ENCODE measurements around the gene CST9L. TPM values are rescaled to one million over a fixed set of nuclear protein-coding genes. Genes with fewer than 3 reads are reported as not detected.

Gene CST9L
- total RNA-seq, 2 experiments from 2014 or later: not detected

GRCh38 chr20:23526850-23527249 lies 41.4 kb downstream of the CST9L start:
- CTCF ChIA-PET (ENCODE audit: unreplicated experiment): no interaction called here

GRCh38 chr20:23524146-23524545 lies 44.1 kb downstream of the CST9L start:
- Histone ChIP-seq H3K4me3 (ENCODE audit: low read depth, low read length, poor library complexity, severe bottlenecking) (no peak overlapping the region), H3K79me2 (ENCODE audit: insufficient read depth, low read depth, low read length) (no peaks in the 10 kb centered on the region), H3K9me2 (ENCODE audit: insufficient read depth, low read length) (no peaks in the 10 kb centered on the region), H4K20me1 (ENCODE audit: insufficient read depth, low read length) (no peaks in the 10 kb centered on the region), H3K9me3 (ENCODE audit: low read length) (no peaks in the 10 kb centered on the region), H2AFZ (ENCODE audit: low read length) (no peak overlapping the region), H3K27ac (ENCODE audit: low read depth, low read length, poor library complexity, severe bottlenecking) (no peak overlapping the region), H3K4me1 (ENCODE audit: insufficient read depth, low read length, poor library complexity, severe bottlenecking) (no peaks in the 10 kb centered on the region), H3K4me2 (ENCODE audit: low read length) (no peak overlapping the region), H3K36me3 (ENCODE audit: insufficient read depth, low read length) (no peaks in the 10 kb centered on the region)
- intact Hi-C loops (cut with micrococcal nuclease; ENCODE audit: unreplicated experiment): no loop called here
- CTCF ChIA-PET (ENCODE audit: unreplicated experiment): no interaction called here
- no peak for DNase-seq (ENCODE audit: low spot score)
- no TSS peak for BruUV-seq (replicated peaks)
- no peak for TF ChIP-seq EZH2phosphoT487 (IDR thresholded peaks at IDR 0.05; ENCODE audit: borderline replicate concordance, low read depth, low read length)
- TF ChIP-seq, protein P1, sequence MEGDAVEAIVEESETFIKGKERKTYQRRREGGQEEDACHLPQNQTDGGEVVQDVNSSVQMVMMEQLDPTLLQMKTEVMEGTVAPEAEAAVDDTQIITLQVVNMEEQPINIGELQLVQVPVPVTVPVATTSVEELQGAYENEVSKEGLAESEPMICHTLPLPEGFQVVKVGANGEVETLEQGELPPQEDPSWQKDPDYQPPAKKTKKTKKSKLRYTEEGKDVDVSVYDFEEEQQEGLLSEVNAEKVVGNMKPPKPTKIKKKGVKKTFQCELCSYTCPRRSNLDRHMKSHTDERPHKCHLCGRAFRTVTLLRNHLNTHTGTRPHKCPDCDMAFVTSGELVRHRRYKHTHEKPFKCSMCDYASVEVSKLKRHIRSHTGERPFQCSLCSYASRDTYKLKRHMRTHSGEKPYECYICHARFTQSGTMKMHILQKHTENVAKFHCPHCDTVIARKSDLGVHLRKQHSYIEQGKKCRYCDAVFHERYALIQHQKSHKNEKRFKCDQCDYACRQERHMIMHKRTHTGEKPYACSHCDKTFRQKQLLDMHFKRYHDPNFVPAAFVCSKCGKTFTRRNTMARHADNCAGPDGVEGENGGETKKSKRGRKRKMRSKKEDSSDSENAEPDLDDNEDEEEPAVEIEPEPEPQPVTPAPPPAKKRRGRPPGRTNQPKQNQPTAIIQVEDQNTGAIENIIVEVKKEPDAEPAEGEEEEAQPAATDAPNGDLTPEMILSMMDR (conservative IDR thresholded peaks at IDR 0.05; ENCODE audit: low read length): no peak
- POLR2A ChIA-PET: interaction anchor here (0.7 to 0.9 kb wide), 2 partner anchors 10 to 1121 kb away, joined by 3 to 6 read pairs; no protein-coding TSS in a partner anchor

More at GRCh38 chr20:23526850-23527249, 41.4 kb downstream of the CST9L start:
- TF ChIP-seq, protein P1 (conservative IDR thresholded peaks at IDR 0.05; ENCODE audit: low read length): no peak
- TF ChIP-seq EZH2phosphoT487 (IDR thresholded peaks at IDR 0.05; ENCODE audit: borderline replicate concordance, low read depth, low read length): no peak
- Histone ChIP-seq H3K79me2 (ENCODE audit: insufficient read depth, low read depth, low read length) (no peaks in the 10 kb centered on the region), H3K4me3 (ENCODE audit: low read depth, low read length, poor library complexity, severe bottlenecking) (no peak overlapping the region), H3K9me2 (ENCODE audit: insufficient read depth, low read length) (no peaks in the 10 kb centered on the region), H3K36me3 (ENCODE audit: insufficient read depth, low read length) (no peaks in the 10 kb centered on the region), H3K9me3 (ENCODE audit: low read length) (no peaks in the 10 kb centered on the region), H3K4me1 (ENCODE audit: insufficient read depth, low read length, poor library complexity, severe bottlenecking) (no peaks in the 10 kb centered on the region), H3K27ac (ENCODE audit: low read depth, low read length, poor library complexity, severe bottlenecking) (no peak overlapping the region), H4K20me1 (ENCODE audit: insufficient read depth, low read length) (no peaks in the 10 kb centered on the region), H3K4me2 (ENCODE audit: low read length) (no peak overlapping the region), H2AFZ (ENCODE audit: low read length) (no peak overlapping the region)
- intact Hi-C loops (cut with micrococcal nuclease; ENCODE audit: unreplicated experiment): no loop called here
- POLR2A ChIA-PET: no interaction called here
- no TSS peak for BruUV-seq (replicated peaks)
- no peak for DNase-seq (ENCODE audit: low spot score)

- H3K36me3 ChIP-seq (ENCODE audit: insufficient read depth, low read length): no peaks in the 10 kb centered on the region
- intact Hi-C loops (cut with micrococcal nuclease; ENCODE audit: unreplicated experiment): no loop called here
- H3K27ac ChIP-seq (ENCODE audit: low read depth, low read length, poor library complexity, severe bottlenecking): no peak overlapping the region
- no peaks in the 10 kb centered on the region for H4K20me1 ChIP-seq (ENCODE audit: insufficient read depth, low read length)
- ChIA-PET POLR2A (no interaction called here), CTCF (ENCODE audit: unreplicated experiment) (no interaction called here)
- H3K79me2 ChIP-seq (ENCODE audit: insufficient read depth, low read depth, low read length): no peaks in the 10 kb centered on the region
- H3K4me1 ChIP-seq (ENCODE audit: insufficient read depth, low read length, poor library complexity, severe bottlenecking): no peaks in the 10 kb centered on the region
- no peak overlapping the region for H2AFZ ChIP-seq (ENCODE audit: low read length)
- no TSS peak for BruUV-seq (replicated peaks)
- no peak overlapping the region for H3K4me3 ChIP-seq (ENCODE audit: low read depth, low read length, poor library complexity, severe bottlenecking)
- no peak overlapping the region for H3K4me2 ChIP-seq (ENCODE audit: low read length)
- no peak for TF ChIP-seq EZH2phosphoT487 (IDR thresholded peaks at IDR 0.05; ENCODE audit: borderline replicate concordance, low read depth, low read length)
- TF ChIP-seq, protein P1 (conservative IDR thresholded peaks at IDR 0.05; ENCODE audit: low read length): no peak
- H3K9me3 ChIP-seq (ENCODE audit: low read length): no peaks in the 10 kb centered on the region
- H3K9me2 ChIP-seq (ENCODE audit: insufficient read depth, low read length): no peaks in the 10 kb centered on the region
- no peak for DNase-seq (ENCODE audit: low spot score)
Measured at GRCh38 chr20:23520185-23520584, 48.1 kb downstream of the CST9L start.

All from OCI-LY7 (cell line).